Mucosa of rectum (tissue), 2 donors: ENCODE results near the gene SLC1A4.
A peak's percentile ranks its signal among the peaks of the same experiment; 100 is the strongest.

Experiments used
- H3K27ac ChIP-seq, 2 donors: one replicate each; pipeline ENCODE4 v1.7.0; 2013; ENCODE audit warnings: inconsistent platforms in 2 of 2, low read depth in 2 of 2, low read length in 2 of 2
- H3K27me3 ChIP-seq, 2 donors: one replicate each; pipeline ENCODE4 v1.7.0; 2013; ENCODE audit warnings: low read length in 2 of 2; ENCODE audit not compliant: control insufficient read depth in 2 of 2, insufficient read depth in 2 of 2
- H3K36me3 ChIP-seq, 2 donors: one replicate each; pipeline ENCODE4 v1.7.0; 2013; ENCODE audit warnings: low read length in 2 of 2; ENCODE audit not compliant: control insufficient read depth in 2 of 2, insufficient read depth in 2 of 2
- H3K4me1 ChIP-seq, 2 donors: one replicate each; pipeline ENCODE4 v1.7.0; 2013; ENCODE audit warnings: low read length in 2 of 2, mild to moderate bottlenecking in 1 of 2; ENCODE audit not compliant: control insufficient read depth in 2 of 2, insufficient read depth in 2 of 2
- H3K4me3 ChIP-seq, 2 donors: one replicate each; pipeline ENCODE4 v1.7.0; 2013; ENCODE audit warnings: low read length in 2 of 2
- H3K9ac ChIP-seq, 2 donors: one replicate each; pipeline ENCODE4 v1.7.0; 2013; ENCODE audit warnings: low read length in 2 of 2, low read depth in 1 of 2, mild to moderate bottlenecking in 1 of 2
- H3K9me3 ChIP-seq, 2 donors: one replicate each; pipeline ENCODE4 v1.7.0; 2013; ENCODE audit warnings: low read length in 2 of 2; ENCODE audit not compliant: control insufficient read depth in 2 of 2
- donor health status: healthy.
- donor health status: Normal muscosa, but diverticular disease.

Gene SLC1A4

GRCh38 chr2:65070172-65070830, 81.1 kb downstream of the SLC1A4 start:
- Histone ChIP-seq H3K36me3 (peaks cover 30 to 36% of the 10 kb centered on the region in 2 donors), H3K4me1 (peaks cover 17 to 28% of the 10 kb centered on the region in 2 donors), H3K9me3 (no peaks in the 10 kb centered on the region), H3K9ac (peak overlapping the region in 1 of 2 donors; percentile 45), H3K4me3 (no peak overlapping the region), H3K27me3 (no peaks in the 10 kb centered on the region), H3K27ac (peak overlapping the region; percentile 12 to 44)

- Histone ChIP-seq H3K9me3 (no peaks in the 10 kb centered on the region), H3K36me3 (peaks cover 30 to 39% of the 10 kb centered on the region in 2 donors), H3K27me3 (no peaks in the 10 kb centered on the region), H3K27ac (no peak overlapping the region), H3K4me3 (no peak overlapping the region), H3K4me1 (peaks cover 19 to 30% of the 10 kb centered on the region in 2 donors), H3K9ac (peak overlapping the region in 1 of 2 donors; percentile 45)
Measured at GRCh38 chr2:65070856-65071255, 81.7 kb downstream of the SLC1A4 start.

- Histone ChIP-seq H3K27ac (no peak overlapping the region), H3K27me3 (no peaks in the 10 kb centered on the region), H3K9ac (no peak overlapping the region), H3K4me3 (no peak overlapping the region), H3K36me3 (peaks cover 30 to 41% of the 10 kb centered on the region in 2 donors), H3K4me1 (peaks cover 27 to 36% of the 10 kb centered on the region in 2 donors), H3K9me3 (no peaks in the 10 kb centered on the region)
Measured at GRCh38 chr2:65071499-65072180, 82.4 kb downstream of the SLC1A4 start.

- H3K27ac ChIP-seq: no peak overlapping the region
- no peak overlapping the region for H3K9ac ChIP-seq
- H3K36me3 ChIP-seq: peaks cover 33 to 41% of the 10 kb centered on the region in 2 donors
- no peak overlapping the region for H3K4me3 ChIP-seq
- H3K9me3 ChIP-seq: no peaks in the 10 kb centered on the region
- peaks cover 30 to 36% of the 10 kb centered on the region in 2 donors for H3K4me1 ChIP-seq
- H3K27me3 ChIP-seq: no peaks in the 10 kb centered on the region
Measured at GRCh38 chr2:65072181-65072970, 83.2 kb downstream of the SLC1A4 start.
